ENCODE measurements around the gene H2BK1. TPM values are rescaled to one million over a fixed set of nuclear protein-coding genes. Genes with fewer than 3 reads are reported as not detected.

The H2BK1 gene
- total RNA-seq, 1 experiment from 2014 or later: 0.69 TPM

DNA sequence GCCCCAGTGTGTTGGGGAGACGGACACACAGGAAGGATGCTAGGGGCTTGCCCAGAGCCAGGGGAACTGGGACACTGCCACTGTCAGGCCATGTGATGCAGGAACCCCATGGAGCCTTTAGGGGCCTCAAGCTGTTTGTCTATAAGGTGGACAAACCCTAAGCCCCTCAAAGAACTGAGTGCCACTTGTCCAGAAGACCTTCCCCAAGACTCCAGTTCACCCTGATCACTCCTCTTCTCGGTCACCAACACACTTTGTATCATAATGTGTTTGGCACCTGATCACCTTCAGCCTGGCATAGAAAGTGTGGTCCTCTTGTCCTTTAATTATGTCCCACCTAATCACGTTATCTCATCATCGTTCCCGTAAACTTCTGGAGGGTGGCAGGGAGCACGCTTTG lies 700 bp downstream of the H2BK1 start:
- RAD21 ChIA-PET (ENCODE audit: low non-redundant PET in 1 of 2, low total read pairs in 2 of 2, uncharacterized antibody in 2 of 2, unreplicated experiment in 2 of 2): no interaction called here
- BruUV-seq (replicated peaks): no TSS peak
- intact Hi-C loops (cut with micrococcal nuclease): no loop called here
- ATAC-seq (no peak), DNase-seq (ENCODE audit: low read depth, low spot score) (no peak)
- no peak overlapping the region for H3K9ac ChIP-seq (ENCODE audit: low read length)
- H3K4me1 ChIP-seq (ENCODE audit: control insufficient read depth in 1 of 2, insufficient read depth in 2 of 2, low read length in 2 of 2): no peaks in the 10 kb centered on the region
- no peak overlapping the region for H2AFZ ChIP-seq (ENCODE audit: low read depth, low read length, poor library complexity, severe bottlenecking)
- no peak overlapping the region for H3K4me3 ChIP-seq (replicated peaks in 1 of 2; ENCODE audit: low read depth in 1 of 2, low read length in 2 of 2)
- no peaks in the 10 kb centered on the region for H4K20me1 ChIP-seq (ENCODE audit: insufficient read depth)
- H3K9me2 ChIP-seq (ENCODE audit: insufficient read depth): no peaks in the 10 kb centered on the region
- peaks cover 7 to 19% of the 10 kb centered on the region in 2 experiments; a peak in 3 of 4 replicates for H3K36me3 ChIP-seq (ENCODE audit: control insufficient read depth in 1 of 2, insufficient read depth in 2 of 2, low read length in 2 of 2)
- H3K27me3 ChIP-seq (ENCODE audit: insufficient read depth, low read length): no peaks in the 10 kb centered on the region
- TF ChIP-seq POLR2AphosphoS5 (IDR thresholded peaks at IDR 0.05; ENCODE audit: low read depth, low read length) (no peak), SRF (IDR thresholded peaks at IDR 0.05; ENCODE audit: low read depth) (no peak), ZNF274 (IDR thresholded peaks at IDR 0.05; ENCODE audit: low read depth, low read length) (no peak), EZH2phosphoT487 (IDR thresholded peaks at IDR 0.05; ENCODE audit: borderline replicate concordance) (no peak), FOSL1 (IDR thresholded peaks at IDR 0.05; ENCODE audit: low read depth) (no peak)
- TF ChIP-seq, protein P1, sequence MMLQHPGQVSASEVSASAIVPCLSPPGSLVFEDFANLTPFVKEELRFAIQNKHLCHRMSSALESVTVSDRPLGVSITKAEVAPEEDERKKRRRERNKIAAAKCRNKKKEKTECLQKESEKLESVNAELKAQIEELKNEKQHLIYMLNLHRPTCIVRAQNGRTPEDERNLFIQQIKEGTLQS (IDR thresholded peaks at IDR 0.05): no peak
- CTCF ChIA-PET: no interaction called here
- POLR2A ChIA-PET: no interaction called here
- H3K27ac ChIP-seq (ENCODE audit: low read depth, low read length): no peak overlapping the region
- no peaks in the 10 kb centered on the region for H3K9me3 ChIP-seq (ENCODE audit: control insufficient read depth in 1 of 2, insufficient read depth in 1 of 2, low read depth in 1 of 2, low read length in 2 of 2)
- no peaks in the 10 kb centered on the region for H3K79me2 ChIP-seq (ENCODE audit: insufficient read depth, low read length)
- no peak overlapping the region for H3K4me2 ChIP-seq (ENCODE audit: low read length)

DNA sequence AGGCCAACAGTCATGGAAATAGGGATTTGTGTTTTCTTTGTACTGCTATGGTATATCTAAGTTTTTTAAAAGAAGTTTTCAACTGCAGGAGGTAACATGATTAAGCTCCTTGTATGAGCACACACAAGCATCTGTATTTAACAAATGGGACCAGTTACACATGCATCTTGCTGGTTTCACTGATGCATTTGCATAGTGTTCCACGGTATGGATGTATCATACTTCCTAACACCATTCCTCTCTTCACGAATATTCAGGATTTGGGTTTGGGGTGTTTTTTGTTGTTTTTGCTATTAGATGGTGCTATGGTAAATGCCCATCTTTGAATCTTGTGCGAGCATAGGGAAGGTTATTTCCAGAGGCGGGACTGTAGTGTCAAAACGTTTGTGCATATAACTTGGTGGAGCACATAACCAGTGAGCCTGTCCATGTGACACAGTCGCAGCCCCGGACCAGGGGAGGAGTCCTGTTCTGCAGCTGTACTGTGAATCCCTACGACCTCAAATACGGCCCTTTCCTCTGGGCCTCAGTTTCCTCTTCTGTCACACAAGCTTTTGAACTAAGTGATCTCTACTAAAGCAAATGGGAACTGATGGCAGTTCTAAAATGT lies 1.9 kb downstream of the H2BK1 start:
- ATAC-seq (no peak), DNase-seq (ENCODE audit: low read depth, low spot score) (no peak)
- H3K27me3 ChIP-seq (ENCODE audit: insufficient read depth, low read length): no peaks in the 10 kb centered on the region
- H3K79me2 ChIP-seq (ENCODE audit: insufficient read depth, low read length): no peaks in the 10 kb centered on the region
- H3K4me1 ChIP-seq (ENCODE audit: control insufficient read depth in 1 of 2, insufficient read depth in 2 of 2, low read length in 2 of 2): no peaks in the 10 kb centered on the region
- H3K4me3 ChIP-seq (replicated peaks in 1 of 2; ENCODE audit: low read depth in 1 of 2, low read length in 2 of 2): no peak overlapping the region
- H3K27ac ChIP-seq (ENCODE audit: low read depth, low read length): no peak overlapping the region
- RAD21 ChIA-PET (ENCODE audit: low non-redundant PET in 1 of 2, low total read pairs in 2 of 2, uncharacterized antibody in 2 of 2, unreplicated experiment in 2 of 2): no interaction called here
- CTCF ChIA-PET: no interaction called here
- H3K36me3 ChIP-seq (ENCODE audit: control insufficient read depth in 1 of 2, insufficient read depth in 2 of 2, low read length in 2 of 2): peaks cover 0 to 11% of the 10 kb centered on the region in 2 experiments; a peak in 2 of 4 replicates
- POLR2A ChIA-PET: no interaction called here
- BruUV-seq (replicated peaks): no TSS peak
- no peak overlapping the region for H3K4me2 ChIP-seq (ENCODE audit: low read length)
- H3K9me2 ChIP-seq (ENCODE audit: insufficient read depth): no peaks in the 10 kb centered on the region
- no peak overlapping the region for H3K9ac ChIP-seq (ENCODE audit: low read length)
- no peak overlapping the region for H2AFZ ChIP-seq (ENCODE audit: low read depth, low read length, poor library complexity, severe bottlenecking)
- no peaks in the 10 kb centered on the region for H3K9me3 ChIP-seq (ENCODE audit: control insufficient read depth in 1 of 2, insufficient read depth in 1 of 2, low read depth in 1 of 2, low read length in 2 of 2)
- TF ChIP-seq, protein P2, sequence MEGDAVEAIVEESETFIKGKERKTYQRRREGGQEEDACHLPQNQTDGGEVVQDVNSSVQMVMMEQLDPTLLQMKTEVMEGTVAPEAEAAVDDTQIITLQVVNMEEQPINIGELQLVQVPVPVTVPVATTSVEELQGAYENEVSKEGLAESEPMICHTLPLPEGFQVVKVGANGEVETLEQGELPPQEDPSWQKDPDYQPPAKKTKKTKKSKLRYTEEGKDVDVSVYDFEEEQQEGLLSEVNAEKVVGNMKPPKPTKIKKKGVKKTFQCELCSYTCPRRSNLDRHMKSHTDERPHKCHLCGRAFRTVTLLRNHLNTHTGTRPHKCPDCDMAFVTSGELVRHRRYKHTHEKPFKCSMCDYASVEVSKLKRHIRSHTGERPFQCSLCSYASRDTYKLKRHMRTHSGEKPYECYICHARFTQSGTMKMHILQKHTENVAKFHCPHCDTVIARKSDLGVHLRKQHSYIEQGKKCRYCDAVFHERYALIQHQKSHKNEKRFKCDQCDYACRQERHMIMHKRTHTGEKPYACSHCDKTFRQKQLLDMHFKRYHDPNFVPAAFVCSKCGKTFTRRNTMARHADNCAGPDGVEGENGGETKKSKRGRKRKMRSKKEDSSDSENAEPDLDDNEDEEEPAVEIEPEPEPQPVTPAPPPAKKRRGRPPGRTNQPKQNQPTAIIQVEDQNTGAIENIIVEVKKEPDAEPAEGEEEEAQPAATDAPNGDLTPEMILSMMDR (IDR thresholded peaks at IDR 0.05 in 2 of 3, conservative IDR thresholded peaks at IDR 0.05 in 1 of 3; ENCODE audit: borderline replicate concordance in 1 of 3, insufficient read depth in 1 of 3, low read depth in 2 of 3, low read length in 2 of 3): no peak
- TF ChIP-seq ZNF274 (IDR thresholded peaks at IDR 0.05; ENCODE audit: low read depth, low read length): no peak
- no peak for TF ChIP-seq POLR2AphosphoS5 (IDR thresholded peaks at IDR 0.05; ENCODE audit: low read depth, low read length)
- TF ChIP-seq EZH2phosphoT487 (IDR thresholded peaks at IDR 0.05; ENCODE audit: borderline replicate concordance): no peak
- intact Hi-C loops (cut with micrococcal nuclease): no loop called here
- no peaks in the 10 kb centered on the region for H4K20me1 ChIP-seq (ENCODE audit: insufficient read depth)

Measured in HCT116 (cell line).